GM21367 (cell line): Measurements from ENCODE around the gene CEMIP.

Experiments
- ATAC-seq: cut with Tn5 transposase; IDR thresholded peaks from one replicate; pipeline ENCODE4 v1.9.1; 2021; ENCODE audit not compliant: unreplicated experiment

CEMIP gene

DNA sequence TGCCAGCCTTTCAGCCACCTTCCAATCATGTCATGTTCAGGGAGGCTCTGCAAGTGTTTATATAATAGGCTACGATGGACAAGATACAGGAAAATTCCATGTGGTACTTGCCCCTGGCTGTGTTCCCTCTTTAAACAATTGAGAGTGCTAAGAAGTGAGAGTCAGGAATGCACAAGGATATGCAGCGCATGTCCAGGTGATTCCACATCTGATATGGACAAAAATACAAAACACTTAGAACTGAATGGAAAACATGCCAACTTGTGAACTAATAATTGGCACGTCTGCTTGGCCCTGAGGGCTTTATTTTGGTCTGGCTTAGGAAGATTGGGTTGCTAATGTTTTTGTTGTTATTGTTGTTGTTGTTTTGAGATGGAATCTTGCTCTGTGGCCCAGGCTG is 100.9 kb downstream of the CEMIP start:
- no peak for ATAC-seq

DNA sequence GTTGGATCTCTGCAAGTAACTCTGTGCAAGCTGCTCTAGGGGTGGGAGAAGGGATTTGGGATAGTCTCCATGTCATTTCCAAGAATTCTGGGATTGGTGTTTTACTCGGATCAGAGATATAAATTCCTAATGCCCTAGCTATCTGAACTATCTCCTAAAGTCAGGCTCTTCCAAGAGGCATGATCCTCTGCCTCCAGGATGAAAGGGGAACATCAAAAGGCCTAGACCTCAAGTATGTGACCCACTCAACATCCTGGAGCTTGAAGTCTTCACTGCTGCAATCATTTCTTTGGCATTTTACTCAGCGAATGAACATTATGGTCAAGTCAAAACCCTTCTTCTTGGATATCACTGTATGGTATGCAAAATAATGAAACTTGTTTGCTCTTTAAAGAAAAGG is 104.5 kb downstream of the CEMIP start:
- ATAC-seq = no peak

- ATAC-seq = no peak
Measured at GRCh38 chr15:80885016-80885579, 105.9 kb downstream of the CEMIP start.

- no peak for ATAC-seq
Measured at GRCh38 chr15:80887148-80887547, 108.0 kb downstream of the CEMIP start.

DNA sequence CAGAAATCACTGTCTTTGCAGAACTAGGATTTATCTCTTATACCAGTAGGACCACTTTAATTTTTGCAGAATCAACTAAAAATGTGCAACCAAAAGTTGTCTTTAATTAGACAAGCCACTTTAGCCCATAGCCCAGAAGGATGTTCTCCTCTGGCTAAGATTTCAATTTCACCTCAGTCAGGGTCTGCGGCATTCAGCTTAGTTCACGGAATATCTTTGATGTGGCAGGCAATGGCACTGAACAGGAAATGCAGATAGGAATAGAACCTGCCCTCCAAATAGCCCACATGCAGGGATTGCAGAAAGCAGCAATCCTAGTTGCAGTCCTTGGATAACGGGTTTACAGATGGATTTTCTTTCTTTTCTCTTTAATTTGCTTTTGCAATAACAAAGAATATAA is 109.7 kb downstream of the CEMIP start:
- ATAC-seq = no peak

- no peak for ATAC-seq
Measured at GRCh38 chr15:80890341-80891005, 111.3 kb downstream of the CEMIP start.

DNA sequence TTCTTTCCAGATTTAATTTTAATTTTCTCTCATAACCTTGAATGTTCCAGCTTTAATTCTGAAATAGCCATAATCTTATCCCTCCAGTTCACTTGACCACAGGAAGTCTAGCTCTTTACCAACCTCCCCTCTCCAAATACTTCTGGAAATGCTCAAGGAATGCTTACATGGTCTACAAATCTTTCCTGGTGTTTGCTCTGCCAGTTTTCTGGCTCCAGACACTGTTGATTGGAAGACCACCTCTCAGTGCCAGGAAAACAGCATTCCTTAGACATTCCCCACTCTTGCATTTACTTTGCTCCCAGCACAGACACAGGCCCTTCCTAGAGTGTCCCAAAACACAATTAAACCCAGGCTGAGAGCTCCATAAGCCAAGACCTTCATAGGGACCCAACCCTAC is 111.8 kb downstream of the CEMIP start:
- ATAC-seq = no peak

- no peak for ATAC-seq
Measured at GRCh38 chr15:80892414-80892813, 113.2 kb downstream of the CEMIP start.

DNA sequence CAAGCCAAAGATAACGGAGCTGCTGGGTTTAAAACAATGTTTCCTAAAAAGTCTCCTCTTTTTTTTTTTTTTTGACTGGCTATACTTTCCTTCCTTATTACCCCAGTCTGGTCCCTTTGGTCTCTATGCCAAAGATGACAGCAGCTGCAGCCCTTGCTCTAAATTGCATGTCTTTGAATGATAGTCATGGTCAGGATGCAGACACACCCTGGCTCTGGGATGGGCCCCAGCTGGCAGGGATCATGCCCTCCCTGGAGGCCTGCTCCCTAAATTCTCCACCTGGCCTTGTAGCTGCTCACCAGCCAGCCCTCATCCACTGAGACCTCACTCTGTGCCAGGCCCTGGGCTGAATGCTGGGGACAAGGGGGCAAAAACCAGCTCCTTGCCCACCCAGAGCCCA is 114.6 kb downstream of the CEMIP start:
- no peak for ATAC-seq

- no peak for ATAC-seq
Measured at GRCh38 chr15:80895091-80895490, 115.9 kb downstream of the CEMIP start.

DNA sequence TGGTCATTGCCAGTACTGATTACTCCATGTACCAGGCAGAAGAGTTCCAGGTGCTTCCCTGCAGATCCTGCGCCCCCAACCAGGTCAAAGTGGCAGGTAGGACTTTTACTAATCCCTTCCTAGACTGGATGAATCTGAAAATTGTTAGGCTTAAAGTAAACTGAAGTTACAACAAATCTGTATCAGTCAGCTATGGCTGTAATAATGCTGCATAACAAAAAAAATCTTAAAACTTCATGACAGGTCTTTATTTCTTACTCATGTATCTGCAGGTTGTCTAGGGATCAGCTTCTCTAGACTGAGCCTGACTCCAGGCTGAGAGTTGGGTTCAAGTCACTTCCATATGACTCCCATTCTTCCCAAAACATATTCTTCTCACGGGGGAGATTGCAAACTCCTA is 116.8 kb downstream of the CEMIP start:
- ATAC-seq = no peak

DNA sequence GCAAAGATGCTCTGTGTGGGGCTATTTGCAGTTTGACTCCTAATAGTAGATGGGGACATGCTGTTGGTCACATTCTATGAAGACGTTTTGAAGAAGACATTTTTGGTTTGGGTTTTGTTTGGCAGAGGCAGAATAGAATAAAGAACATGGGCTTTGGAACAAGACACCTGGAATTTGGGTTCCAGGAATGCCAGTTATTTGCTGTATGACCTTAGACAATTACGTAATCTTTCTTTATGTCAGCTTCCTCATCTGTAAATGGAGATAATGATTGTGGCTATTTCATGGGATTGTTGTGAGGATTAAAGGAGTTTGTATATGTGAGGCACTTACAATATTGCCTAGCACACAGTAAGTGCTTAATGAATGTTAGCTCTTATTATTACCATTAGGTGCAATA is 118.9 kb downstream of the CEMIP start:
- no peak for ATAC-seq

- no peak for ATAC-seq
Measured at GRCh38 chr15:80902298-80902801, 123.2 kb downstream of the CEMIP start.

DNA sequence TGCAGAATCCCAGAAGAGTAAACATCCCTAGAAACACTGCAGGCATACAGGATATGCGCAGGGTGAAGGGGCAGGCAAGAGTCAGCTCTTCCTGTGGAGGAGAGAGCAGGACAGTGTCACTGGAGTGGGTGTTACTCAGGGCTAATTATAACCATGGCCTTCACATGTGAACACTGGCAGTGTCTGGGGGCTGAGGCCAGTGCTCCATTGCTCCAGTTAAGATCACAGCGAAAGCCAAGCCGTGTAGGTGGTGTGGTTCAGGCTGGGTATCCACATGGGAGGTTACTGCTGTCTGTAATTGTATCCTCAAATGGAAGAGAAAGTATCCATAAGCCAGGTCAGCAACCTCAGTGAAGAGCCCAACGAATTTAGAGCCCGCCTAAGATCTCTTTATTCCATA is 125.8 kb downstream of the CEMIP start:
- no peak for ATAC-seq

DNA sequence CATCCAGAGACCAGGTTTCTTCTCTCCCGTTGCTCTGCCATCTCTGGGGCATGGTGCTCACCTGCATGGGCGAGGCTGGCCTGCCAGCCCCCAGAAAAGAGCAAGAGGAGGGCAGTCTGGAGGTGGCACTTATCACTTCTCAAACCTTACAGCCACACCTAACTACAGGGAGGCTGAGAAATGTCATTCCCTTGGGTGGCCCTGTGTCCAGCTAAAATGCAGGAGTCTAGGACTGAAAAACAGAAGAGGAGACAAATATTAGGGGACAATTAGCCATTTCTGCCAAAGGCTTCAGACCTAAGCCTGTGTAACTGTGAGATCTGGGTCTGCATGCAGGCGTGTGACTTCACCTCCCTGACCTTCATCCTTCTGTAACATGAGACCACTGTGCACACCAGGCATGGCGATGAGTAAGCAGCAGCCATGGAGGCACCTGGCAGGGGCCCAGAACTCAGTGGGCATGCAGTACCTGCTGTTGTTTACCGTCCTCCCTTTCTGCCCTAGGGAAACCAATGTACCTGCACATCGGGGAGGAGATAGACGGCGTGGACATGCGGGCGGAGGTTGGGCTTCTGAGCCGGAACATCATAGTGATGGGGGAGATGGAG is 127.1 kb downstream of the CEMIP start:
- no peak for ATAC-seq

GRCh38 chr15:80911821-80912220 is 132.7 kb downstream of the CEMIP start:
- no peak for ATAC-seq

GRCh38 chr15:80912673-80913072 is 133.5 kb downstream of the CEMIP start:
- ATAC-seq = no peak

- no peak for ATAC-seq
Measured at GRCh38 chr15:80913541-80913940, 134.4 kb downstream of the CEMIP start.

- no peak for ATAC-seq
Measured at GRCh38 chr15:80915472-80915871, 136.3 kb downstream of the CEMIP start.

- ATAC-seq = no peak
Measured at GRCh38 chr15:80916056-80916455, 136.9 kb downstream of the CEMIP start.

- ATAC-seq = no peak
Measured at GRCh38 chr15:80918196-80918783, 139.1 kb downstream of the CEMIP start.

GRCh38 chr15:80920271-80920699 is 141.1 kb downstream of the CEMIP start:
- no peak for ATAC-seq
